HG03060 (cell line): ENCODE results near the gene XRCC3.

ENCODE experiments used
- ATAC-seq: cut with Tn5 transposase; IDR thresholded peaks from one replicate; pipeline ENCODE4 v1.9.1; 2021; ENCODE audit warnings: low read depth, moderate number of reproducible peaks; ENCODE audit not compliant: unreplicated experiment

XRCC3 gene

DNA sequence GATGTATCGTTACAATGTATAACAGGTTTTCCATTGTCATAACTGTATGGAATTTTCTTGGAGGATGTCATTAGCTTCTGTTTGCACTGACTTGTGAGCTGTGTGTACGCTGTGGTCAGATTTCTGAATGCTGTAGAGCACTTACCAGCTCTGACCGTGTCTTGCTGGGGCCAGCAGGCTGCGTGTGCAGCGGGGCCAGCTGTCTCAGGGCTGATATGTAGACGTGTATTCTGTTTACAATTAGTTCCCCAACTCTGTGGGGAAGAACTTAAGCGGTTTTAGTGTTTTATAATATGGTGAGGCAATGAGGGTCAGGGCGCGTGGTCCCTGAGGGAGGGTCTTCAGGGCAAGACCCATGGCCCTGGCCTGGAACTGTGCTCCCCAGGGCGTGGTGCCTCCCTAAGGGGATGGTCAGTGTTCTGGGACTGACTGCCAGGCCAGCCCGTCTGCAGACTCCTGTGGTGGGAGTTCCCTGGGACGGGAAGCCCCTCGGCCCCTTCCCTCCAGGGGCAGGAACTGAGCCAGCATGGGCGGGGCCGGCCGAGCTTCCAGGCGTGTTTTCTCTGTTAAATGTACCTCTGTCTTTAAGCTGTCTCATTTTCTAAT is 18.7 kb downstream of the XRCC3 start:
- no peak for ATAC-seq

DNA sequence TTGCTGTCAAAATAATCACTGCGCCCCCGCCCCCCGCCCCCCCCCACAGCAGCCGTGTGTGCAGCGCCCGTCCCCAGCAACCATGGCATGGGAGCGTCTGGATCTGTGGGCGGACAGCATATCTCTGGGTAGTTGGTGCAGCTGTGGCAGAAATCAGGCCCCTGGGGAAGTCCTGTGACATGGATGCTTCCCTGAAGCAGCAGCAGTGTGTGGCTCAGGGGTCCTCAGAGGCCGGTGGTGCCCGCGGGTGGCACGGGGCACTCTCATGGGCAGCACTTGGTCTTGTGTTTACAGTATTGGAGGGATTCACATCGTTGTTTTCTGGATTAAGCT is 19.2 kb downstream of the XRCC3 start:
- no peak for ATAC-seq

- ATAC-seq: no peak
These were observed 19.8 kb downstream of the XRCC3 start for GRCh38 chr14:103695296-103696069.

- no peak for ATAC-seq
These were observed 20.7 kb downstream of the XRCC3 start for GRCh38 chr14:103694572-103695026.

- no peak for ATAC-seq
These were observed 21.7 kb downstream of the XRCC3 start for GRCh38 chr14:103693515-103693914.

DNA sequence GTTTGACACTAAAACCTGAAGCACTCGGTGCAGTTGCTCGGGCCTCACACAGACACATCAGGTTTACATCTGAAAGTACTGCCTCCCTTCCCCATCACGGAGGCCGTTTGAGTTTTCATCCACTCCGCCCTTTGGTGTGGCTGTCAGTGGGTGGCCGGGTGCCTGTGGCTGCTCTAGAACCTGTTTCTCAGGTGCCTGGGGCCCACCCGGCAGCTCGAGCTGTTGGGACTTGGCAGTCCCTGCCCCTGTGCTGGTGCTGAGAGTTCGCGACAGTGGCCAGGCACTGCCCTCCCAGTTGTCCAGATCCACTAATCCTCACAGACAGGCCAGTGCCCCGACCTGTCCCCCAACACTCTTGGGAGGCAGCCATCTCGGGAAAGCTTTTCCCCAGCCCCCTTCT is 22.4 kb downstream of the XRCC3 start:
- ATAC-seq: no peak

GRCh38 chr14:103692159-103692558 is 23.1 kb downstream of the XRCC3 start:
- peak; percentile 15 for ATAC-seq

DNA sequence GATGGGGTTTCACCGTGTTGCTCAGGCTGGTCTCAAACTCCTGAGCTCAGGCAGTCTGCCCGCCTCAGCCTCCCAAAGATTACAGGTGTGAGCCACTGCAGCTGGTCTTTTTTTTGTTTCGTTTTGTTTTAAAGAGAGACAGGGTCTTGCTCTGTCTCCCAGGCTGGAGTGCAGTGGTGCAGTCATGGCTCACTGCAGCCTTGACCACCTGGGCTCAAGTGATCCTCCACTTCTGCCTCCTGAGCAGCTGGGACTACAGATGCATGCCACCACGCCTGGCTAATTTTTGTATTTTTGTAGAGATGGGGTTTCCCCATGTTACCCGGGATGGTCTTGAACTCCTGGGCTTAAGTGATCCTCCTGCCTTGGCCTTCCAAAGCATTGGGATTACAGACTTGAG is 23.6 kb downstream of the XRCC3 start:
- peak; percentile 42 for ATAC-seq

- ATAC-seq: no peak
These were observed 24.9 kb downstream of the XRCC3 start for GRCh38 chr14:103690332-103690731.

- ATAC-seq: no peak
These were observed 26.0 kb downstream of the XRCC3 start for GRCh38 chr14:103688906-103689902.

GRCh38 chr14:103688441-103688840 is 26.8 kb downstream of the XRCC3 start:
- ATAC-seq: no peak

- ATAC-seq: no peak
These were observed 27.5 kb downstream of the XRCC3 start for GRCh38 chr14:103687712-103688111.

DNA sequence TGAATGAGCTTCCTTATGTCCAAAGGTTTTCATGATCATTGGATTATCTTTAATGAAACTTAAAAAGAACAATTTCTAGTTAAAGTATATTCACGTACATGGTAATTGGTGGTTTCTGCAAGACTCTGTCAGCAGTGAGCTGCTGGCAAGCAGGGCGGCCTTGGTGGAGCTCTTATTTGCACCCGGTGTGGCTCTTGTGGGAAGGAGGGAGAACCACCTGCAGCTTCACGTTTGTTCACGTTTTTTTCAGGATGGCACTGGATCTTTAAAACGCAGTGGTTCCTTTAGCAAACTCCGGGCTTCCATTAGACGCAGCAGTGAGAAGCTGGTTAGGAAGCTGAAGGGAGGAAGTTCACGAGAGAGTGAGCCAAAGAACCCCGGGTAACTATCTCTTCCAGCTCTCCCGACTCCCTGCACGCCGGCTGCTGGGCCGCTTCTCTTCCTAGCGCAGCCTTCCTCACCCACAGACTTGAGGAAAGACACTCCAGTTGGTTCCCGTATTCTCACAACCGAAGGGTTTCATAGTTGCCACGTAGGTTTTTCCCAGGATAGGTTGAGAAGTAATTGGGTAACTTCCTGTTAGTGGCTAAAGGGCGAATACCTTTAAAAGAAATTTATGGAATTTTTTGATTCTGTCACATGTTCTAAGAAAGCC is 28.3 kb downstream of the XRCC3 start:
- ATAC-seq: no peak

DNA sequence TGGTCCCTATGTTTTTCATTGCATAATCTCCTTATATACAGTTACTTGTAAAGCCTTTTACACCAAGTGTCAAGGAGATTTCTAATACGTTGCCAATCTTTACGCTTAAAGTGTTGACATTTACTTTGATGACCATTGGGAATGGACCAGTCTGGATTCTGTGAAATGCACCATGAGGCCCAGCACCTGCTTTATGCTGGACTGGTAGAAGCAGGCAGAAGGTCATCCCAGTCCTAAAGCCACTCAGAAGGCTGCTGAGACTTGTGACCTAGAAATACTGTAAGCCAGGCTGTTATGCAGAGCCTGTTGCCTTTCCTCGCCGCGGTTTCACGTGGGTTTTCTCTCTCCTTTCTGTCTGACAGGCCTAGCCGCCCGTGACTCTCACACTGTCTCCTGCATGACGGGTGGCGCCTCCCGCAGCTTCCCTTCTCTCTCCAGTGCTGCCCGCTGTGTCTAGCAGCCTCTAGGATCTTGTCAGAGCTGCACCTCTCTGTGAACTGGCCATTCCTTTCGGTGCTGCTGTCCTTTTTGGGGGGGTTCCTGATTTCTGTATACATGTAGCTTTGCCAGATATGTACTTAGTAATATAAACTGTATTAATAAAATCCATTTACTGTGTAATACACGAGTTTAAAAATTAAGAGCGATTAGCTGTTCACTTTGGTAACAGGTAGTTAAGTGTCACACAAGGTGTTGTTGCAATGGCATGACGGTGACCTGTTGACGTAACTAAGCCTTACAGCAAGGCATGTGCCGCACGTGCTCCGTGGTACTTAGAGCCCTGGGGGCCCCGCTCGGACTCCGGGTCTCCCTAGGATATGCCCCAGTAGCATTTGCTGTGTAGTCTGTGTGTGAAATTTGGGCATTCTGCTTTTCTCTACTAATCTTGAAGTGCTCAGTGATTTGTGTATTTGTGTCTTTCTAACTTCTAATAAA is 29.7 kb downstream of the XRCC3 start:
- ATAC-seq: no peak

GRCh38 chr14:103684871-103685270 is 30.4 kb downstream of the XRCC3 start:
- no peak for ATAC-seq

DNA sequence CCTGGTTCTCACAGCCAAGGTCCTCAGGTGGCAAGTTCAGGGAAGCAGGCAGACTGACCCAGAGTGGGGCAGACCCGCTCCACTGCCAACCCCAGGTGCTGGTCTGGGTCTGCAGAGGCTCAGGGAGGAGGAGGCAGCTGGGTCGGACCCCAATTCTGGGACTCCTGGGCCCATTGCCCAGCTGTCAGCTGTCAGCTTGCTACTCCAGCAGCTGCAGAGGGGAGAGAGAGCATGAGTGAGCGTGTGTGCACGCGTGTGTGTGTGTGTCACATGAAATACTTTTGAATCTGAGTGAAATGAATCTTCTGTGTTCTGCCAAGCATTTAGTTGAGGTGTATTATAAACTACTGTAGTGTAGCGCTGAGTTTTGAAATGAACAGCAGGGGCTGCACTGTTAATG is 30.8 kb downstream of the XRCC3 start:
- ATAC-seq: no peak

DNA sequence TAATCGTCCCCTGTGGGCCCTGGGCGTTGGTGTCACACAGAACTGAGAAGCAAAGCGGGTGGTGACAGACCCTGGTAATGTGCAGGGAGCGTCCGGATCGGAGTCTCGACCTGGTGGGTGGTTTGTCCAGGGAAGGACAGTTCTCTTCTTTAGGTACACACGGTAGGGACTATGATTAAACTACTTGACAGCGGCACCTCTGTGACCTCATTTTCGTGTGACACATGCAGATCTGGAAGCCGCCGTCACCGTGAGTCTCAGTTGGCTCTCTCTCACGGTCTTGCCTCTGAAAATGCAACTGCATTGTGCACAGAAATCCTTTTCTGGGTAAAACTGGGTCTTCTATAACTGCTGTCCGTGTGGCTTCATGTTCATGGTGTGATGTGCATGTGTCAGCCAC is 32.1 kb downstream of the XRCC3 start:
- ATAC-seq: no peak

- no peak for ATAC-seq
These were observed 34.6 kb downstream of the XRCC3 start for GRCh38 chr14:103680491-103681231.

- no peak for ATAC-seq
These were observed 35.9 kb downstream of the XRCC3 start for GRCh38 chr14:103679351-103679750.
